Liver (tissue), 9 donors: ENCODE data around the gene RFX4. TPM values are rescaled to one million over a fixed set of nuclear protein-coding genes. Genes with fewer than 3 reads are reported as not detected.

Experiments
- DNase-seq: peaks from one replicate; pipeline ENCODE4 v3.0.0-alpha.2; 2017; ENCODE audit warnings: low spot score
- H3K27ac ChIP-seq, 2 donors: one replicate each; pipeline ENCODE4 v1.7.0; 2013; ENCODE audit warnings: inconsistent platforms in 2 of 2, low read length in 2 of 2, control low read depth in 1 of 2, low read depth in 1 of 2, mild to moderate bottlenecking in 1 of 2
- H3K27me3 ChIP-seq, 4 donors: one replicate each; pipeline versions ENCODE4 v1.6.1 to v1.7.0; 2013; ENCODE audit warnings: low read length in 3 of 4, inconsistent platforms in 1 of 4, mild to moderate bottlenecking in 1 of 4, moderate library complexity in 1 of 4; ENCODE audit not compliant: control insufficient read depth in 4 of 4, insufficient read depth in 4 of 4
- H3K36me3 ChIP-seq, 4 donors: one replicate each; pipeline versions ENCODE4 v1.6.1 to v1.7.0; 2013; ENCODE audit warnings: low read length in 3 of 4, mild to moderate bottlenecking in 3 of 4, low read depth in 1 of 4, moderate library complexity in 1 of 4; ENCODE audit not compliant: control insufficient read depth in 4 of 4, insufficient read depth in 3 of 4
- H3K4me1 ChIP-seq, 4 donors: one replicate each; pipeline versions ENCODE4 v1.6.1 to v1.7.0; 2013; ENCODE audit warnings: low read length in 3 of 4, mild to moderate bottlenecking in 3 of 4, moderate library complexity in 1 of 4; ENCODE audit not compliant: control insufficient read depth in 4 of 4, insufficient read depth in 4 of 4
- H3K4me3 ChIP-seq, 3 donors: one replicate each; pipeline versions ENCODE4 v1.6.1 to v1.7.0; 2013; ENCODE audit warnings: low read length in 3 of 3, control low read depth in 1 of 3, low read depth in 1 of 3, mild to moderate bottlenecking in 1 of 3
- H3K9ac ChIP-seq, 2 donors: one replicate each; pipeline ENCODE4 v1.7.0; 2013; ENCODE audit warnings: low read length in 2 of 2, mild to moderate bottlenecking in 2 of 2, moderate library complexity in 2 of 2, control low read depth in 1 of 2, low read depth in 1 of 2
- H3K9me3 ChIP-seq, 4 donors: one replicate each; pipeline versions ENCODE4 v1.6.1 to v1.7.0; 2013; ENCODE audit warnings: low read length in 3 of 4; ENCODE audit not compliant: control insufficient read depth in 4 of 4
- CTCF ChIP-seq: fragments of 150-350 bp; IDR thresholded peaks from 2 replicates; pipeline ENCODE4 v1.5.1; 2017; ENCODE audit warnings: improper control_type of control experiment, low read depth, low read length; ENCODE audit not compliant: missing input control
- EGR1 ChIP-seq, 2 donors: IDR thresholded peaks; 2 replicates each; pipeline ENCODE4 v1.6.1; 2016 to 2018; ENCODE audit warnings: antibody characterized with exemption in 2 of 2, low read depth in 2 of 2
- FOXA1 ChIP-seq: IDR thresholded peaks from 2 replicates; pipeline ENCODE4 v1.6.1; 2016; ENCODE audit warnings: antibody characterized with exemption
- FOXA2 ChIP-seq: IDR thresholded peaks from 2 replicates; pipeline ENCODE4 v1.6.1; 2016; ENCODE audit warnings: antibody characterized with exemption
- HNF4G ChIP-seq: IDR thresholded peaks from 2 replicates; pipeline ENCODE4 v1.6.1; 2016; ENCODE audit warnings: antibody characterized with exemption
- MAX ChIP-seq: IDR thresholded peaks from 2 replicates; pipeline ENCODE4 v1.6.1; 2016; ENCODE audit warnings: antibody characterized with exemption
- NR2F2 ChIP-seq: IDR thresholded peaks from 2 replicates; pipeline ENCODE4 v1.6.1; 2016; ENCODE audit warnings: antibody characterized with exemption
- TAF1 ChIP-seq: conservative IDR thresholded peaks from 2 replicates; pipeline ENCODE4 v1.6.1; 2016; ENCODE audit warnings: antibody characterized with exemption, mild to moderate bottlenecking
- YY1 ChIP-seq: IDR thresholded peaks from 2 replicates; pipeline ENCODE4 v1.6.1; 2016; ENCODE audit warnings: antibody characterized with exemption, mild to moderate bottlenecking
- WGBS: extraction: QIAGEN DNeasy Blood & Tissue Kit; methylation state at CpG from one replicate; pipeline ENCODE4 v1.1.7; 2013; 5-methylcytosine and 5-hydroxymethylcytosine counted together
- polyA plus RNA-seq, 2 donors: library from polyadenylated mRNA; stranded (reverse) in 1 of 2; unstranded in 1 of 2; fragments of 200-250 nt in 1 of 2; fragments of >200 nt in 1 of 2; fragmentation: Nextera tagmentation in 1 of 2; extraction: Ambion mirVana in 1 of 2; gene quantifications; one replicate each; pipeline versions ENCODE4 v1.2.1 to v1.2.3, GENCODE V29; 2013 to 2015
- total RNA-seq, 2 donors: library from RNA; depleted of rRNA; stranded (reverse); fragments of >200 nt; gene quantifications; one replicate each; pipeline ENCODE4 v1.2.3, GENCODE V29; 2014
- donor health status: healthy.
- donor health status: healthy.
- donor health status: healthy.
- donor health status: healthy.
- donor health status: healthy.

Gene RFX4
- total and polyA plus RNA-seq, 4 donors, result not detected

- TF ChIP-seq MAX (no peak), CTCF (no peak)
- Histone ChIP-seq H3K4me1 (no peaks in the 10 kb centered on the region), H3K9ac (no peak overlapping the region), H3K4me3 (no peak overlapping the region), H3K9me3 (no peaks in the 10 kb centered on the region), H3K36me3 (no peaks in the 10 kb centered on the region), H3K27ac (no peak overlapping the region), H3K27me3 (no peaks in the 10 kb centered on the region)
- 85% methylated on average over 4 of the region's 4 CpGs for WGBS
- no peak for DNase-seq
Measured at GRCh38 chr12:106745181-106745745, 162.5 kb downstream of the RFX4 start.

GRCh38 chr12:106747973-106748436 is 165.2 kb downstream of the RFX4 start:
- Histone ChIP-seq H3K9me3 (no peaks in the 10 kb centered on the region), H3K4me3 (no peak overlapping the region), H3K27me3 (no peaks in the 10 kb centered on the region), H3K36me3 (no peaks in the 10 kb centered on the region), H3K27ac (no peak overlapping the region), H3K9ac (no peak overlapping the region), H3K4me1 (no peaks in the 10 kb centered on the region)
- TF ChIP-seq FOXA2, result no peak
- TF ChIP-seq HNF4G, result no peak
- WGBS, result 92% methylated on average over 3 of the region's 3 CpGs
- no peak for DNase-seq

- no peak for DNase-seq
- Histone ChIP-seq H3K27ac (no peak overlapping the region), H3K9ac (no peak overlapping the region), H3K4me1 (no peaks in the 10 kb centered on the region), H3K9me3 (no peaks in the 10 kb centered on the region), H3K36me3 (no peaks in the 10 kb centered on the region), H3K4me3 (no peak overlapping the region), H3K27me3 (no peaks in the 10 kb centered on the region)
- 86% methylated on average over 3 of the region's 3 CpGs for WGBS
- TF ChIP-seq FOXA1 (no peak), EGR1 (IDR thresholded peaks at IDR 0.05; ENCODE audit: low read depth in 2 of 2) (no peak), NR2F2 (no peak), TAF1 (no peak), MAX (no peak), CTCF (no peak), YY1 (no peak)
Measured at GRCh38 chr12:106750524-106750923, 167.7 kb downstream of the RFX4 start.
